Esophagus muscularis mucosa (tissue), 4 donors: Measurements from ENCODE around the gene PKDCC. TPM values are rescaled to one million over a fixed set of nuclear protein-coding genes. Genes with fewer than 3 reads are reported as not detected.

Experiments used
- DNase-seq: peaks from one replicate; pipeline ENCODE4 v3.0.0-alpha.2; 2017; ENCODE audit errors: extremely low spot score
- H3K27ac ChIP-seq, 4 donors: fragments of 200-600 bp; sonication (generic); replicated peaks in 1 of 4; 1 replicate in 3 of 4; 2 replicates in 1 of 4; pipeline ENCODE4 v1.5.1; 2016 to 2019; ENCODE audit warnings: mild to moderate bottlenecking in 1 of 4
- H3K27me3 ChIP-seq, 4 donors: fragments of 200-600 bp; sonication (generic); one replicate each; pipeline versions ENCODE4 v1.5.1 to v1.6.0; 2016 to 2019
- H3K36me3 ChIP-seq, 4 donors: fragments of 200-600 bp; sonication (generic); one replicate each; pipeline ENCODE4 v1.5.1; 2016 to 2019
- H3K4me1 ChIP-seq, 4 donors: fragments of 200-600 bp; sonication (generic); one replicate each; pipeline ENCODE4 v1.5.1; 2016 to 2019
- H3K4me3 ChIP-seq, 4 donors: fragments of 200-600 bp; sonication (generic); 1 replicate in 2 of 4; 2 replicates in 2 of 4; pipeline ENCODE4 v1.5.1; 2016 to 2019; ENCODE audit warnings: mild to moderate bottlenecking in 4 of 4, moderate library complexity in 1 of 4
- H3K9me3 ChIP-seq, 4 donors: fragments of 200-600 bp; sonication (generic); 1 replicate in 3 of 4; 2 replicates in 1 of 4; pipeline ENCODE4 v1.5.1; 2016 to 2019
- EP300 ChIP-seq: sonication (generic); formaldehyde crosslinking; IDR thresholded peaks from one replicate; pipeline ENCODE4 v1.6.1; 2017; ENCODE audit warnings: antibody characterized with exemption
- POLR2A ChIP-seq: fragments of 450-650 bp; IDR thresholded peaks from one replicate; pipeline ENCODE4 v1.6.1; 2017; ENCODE audit warnings: antibody characterized with exemption, moderate library complexity, mild to moderate bottlenecking, low read depth
- POLR2AphosphoS5 ChIP-seq, 2 donors: sonication (generic); formaldehyde crosslinking; IDR thresholded peaks; one replicate each; pipeline ENCODE4 v1.6.1; 2017; ENCODE audit warnings: antibody characterized with exemption in 2 of 2
- WGBS: methylation state at CpG from one replicate; pipeline ENCODE4 v1.1.5; 2018; 5-methylcytosine and 5-hydroxymethylcytosine counted together
- intact Hi-C: fragments of 100-400 bp; cut with DNase I; formaldehyde crosslinking; loops from one replicate; pipeline ENCODE4 v1.15.1; 2023
- total RNA-seq, 4 donors: library from RNA; depleted of rRNA; stranded (reverse); fragments of >200 nt; gene quantifications; one replicate each; pipeline versions ENCODE4 v1.1.0 to v1.2.1, GENCODE V29; 2016
- TF ChIP-seq, protein P1 (sequence below), 3 experiments: fragments of 200-600 bp in 2 of 3; fragments of 450-650 bp in 1 of 3; sonication (generic) in 2 of 3; IDR thresholded peaks; one replicate each; pipeline ENCODE4 v1.5.1; 2017 to 2019; ENCODE audit warnings: antibody characterized with exemption in 3 of 3, mild to moderate bottlenecking in 2 of 3, moderate library complexity in 1 of 3

The PKDCC gene
- total RNA-seq, 4 donors from 2014 or later, result 102 to 290 (median 208) TPM

DNA sequence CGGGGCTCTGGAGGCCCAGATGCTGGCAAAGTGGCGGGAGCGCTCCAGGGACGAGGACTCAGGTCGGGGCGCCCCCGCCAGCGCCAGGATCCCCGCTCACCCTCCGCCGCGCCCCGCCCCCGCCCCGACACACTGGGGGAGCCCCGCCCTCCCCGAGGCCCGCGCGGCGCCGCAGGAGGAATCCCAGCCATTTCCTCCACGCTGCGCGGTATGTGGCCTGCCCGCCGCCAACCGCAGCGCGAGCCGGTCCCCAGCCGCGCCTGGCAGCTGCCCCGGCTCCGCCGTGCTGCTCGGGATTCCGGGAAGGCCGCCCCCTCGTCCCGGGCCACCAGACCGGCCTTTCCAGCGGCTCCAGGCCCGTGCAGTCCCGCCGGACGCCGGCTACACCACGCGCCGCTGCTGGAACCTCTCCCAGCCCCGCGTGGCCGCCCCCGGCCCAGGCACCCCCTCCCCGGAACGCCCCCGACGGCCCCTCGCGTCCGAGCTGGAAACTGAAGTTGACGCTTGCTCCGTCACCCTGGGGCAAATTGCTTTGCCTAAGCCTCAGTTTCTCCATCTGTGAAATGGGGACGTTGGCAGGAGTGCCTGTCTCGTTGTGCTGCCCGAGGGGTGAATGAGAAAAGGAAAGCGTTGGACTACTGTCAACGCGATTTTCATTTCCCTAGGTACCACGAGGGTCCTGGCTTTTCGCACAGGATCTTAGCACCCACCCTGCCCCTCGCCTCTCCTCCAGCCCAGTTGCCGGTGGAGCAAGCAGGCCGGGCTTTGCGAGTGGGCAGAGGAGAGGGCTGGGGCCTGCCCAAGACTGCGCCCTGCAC is 53.6 kb downstream of the PKDCC start:
- WGBS, result 15% methylated on average over 12 of the region's 77 CpGs
- H3K9me3 ChIP-seq, result no peaks in the 10 kb centered on the region
- peaks cover 30 to 55% (median 51%) of the 10 kb centered on the region in 4 donors for H3K4me1 ChIP-seq
- H3K27ac ChIP-seq, result peak overlapping the region; percentile 85 to 90 (median 88)
- no peak for DNase-seq
- no peaks in the 10 kb centered on the region for H3K27me3 ChIP-seq
- intact Hi-C loops, result loop anchor here (2.0 kb wide), 1 partner anchor 67 kb away; the partner anchor contains the start of gene EML4
- peak in 1 of 2 donors; percentile 62 for TF ChIP-seq POLR2AphosphoS5 (IDR thresholded peaks at IDR 0.05)
- TF ChIP-seq, protein P1, sequence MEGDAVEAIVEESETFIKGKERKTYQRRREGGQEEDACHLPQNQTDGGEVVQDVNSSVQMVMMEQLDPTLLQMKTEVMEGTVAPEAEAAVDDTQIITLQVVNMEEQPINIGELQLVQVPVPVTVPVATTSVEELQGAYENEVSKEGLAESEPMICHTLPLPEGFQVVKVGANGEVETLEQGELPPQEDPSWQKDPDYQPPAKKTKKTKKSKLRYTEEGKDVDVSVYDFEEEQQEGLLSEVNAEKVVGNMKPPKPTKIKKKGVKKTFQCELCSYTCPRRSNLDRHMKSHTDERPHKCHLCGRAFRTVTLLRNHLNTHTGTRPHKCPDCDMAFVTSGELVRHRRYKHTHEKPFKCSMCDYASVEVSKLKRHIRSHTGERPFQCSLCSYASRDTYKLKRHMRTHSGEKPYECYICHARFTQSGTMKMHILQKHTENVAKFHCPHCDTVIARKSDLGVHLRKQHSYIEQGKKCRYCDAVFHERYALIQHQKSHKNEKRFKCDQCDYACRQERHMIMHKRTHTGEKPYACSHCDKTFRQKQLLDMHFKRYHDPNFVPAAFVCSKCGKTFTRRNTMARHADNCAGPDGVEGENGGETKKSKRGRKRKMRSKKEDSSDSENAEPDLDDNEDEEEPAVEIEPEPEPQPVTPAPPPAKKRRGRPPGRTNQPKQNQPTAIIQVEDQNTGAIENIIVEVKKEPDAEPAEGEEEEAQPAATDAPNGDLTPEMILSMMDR (IDR thresholded peaks at IDR 0.05), result no peak
- TF ChIP-seq EP300, result no peak
- TF ChIP-seq POLR2A, result no peak
- H3K4me3 ChIP-seq, result peak overlapping the region; percentile 55 to 60 (median 56)
- H3K36me3 ChIP-seq, result no peaks in the 10 kb centered on the region

DNA sequence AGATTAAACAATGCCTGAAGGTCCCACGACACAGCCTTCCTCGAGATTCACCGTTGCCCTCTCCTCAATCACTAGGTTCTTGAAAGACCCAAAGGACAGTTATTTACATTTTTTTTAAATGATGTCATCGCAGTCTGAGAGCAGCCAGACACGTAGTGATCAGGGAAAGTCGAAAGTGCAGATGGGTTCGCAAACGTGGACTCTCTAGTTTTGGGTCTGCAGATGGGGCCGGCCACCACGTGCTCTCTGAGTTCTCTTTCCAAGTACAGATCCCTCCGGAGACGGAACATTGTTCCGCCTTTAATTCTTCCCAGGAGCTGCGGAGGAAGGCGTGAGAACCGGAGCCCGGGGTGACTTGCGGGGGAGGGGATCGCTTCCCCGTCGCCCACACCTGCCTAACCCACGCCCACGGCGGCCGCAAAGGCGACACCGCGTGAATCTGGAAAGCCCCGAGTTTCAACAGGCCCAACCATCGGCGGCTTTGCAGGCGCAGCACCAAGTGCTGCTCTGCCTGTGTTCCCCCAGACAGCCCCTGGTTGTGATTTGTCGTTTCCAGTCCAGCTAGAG is 54.3 kb downstream of the PKDCC start:
- intact Hi-C loops, result loop anchor here (2.0 kb wide), 1 partner anchor 67 kb away; the partner anchor contains the start of gene EML4
- no peaks in the 10 kb centered on the region for H3K27me3 ChIP-seq
- DNase-seq, result no peak
- 11% methylated on average over 24 of the region's 33 CpGs for WGBS
- peak overlapping the region; percentile 55 to 60 (median 56) for H3K4me3 ChIP-seq
- peak overlapping the region; percentile 85 to 90 (median 88) for H3K27ac ChIP-seq
- H3K36me3 ChIP-seq, result no peaks in the 10 kb centered on the region
- peaks cover 30 to 50% (median 49%) of the 10 kb centered on the region in 4 donors for H3K4me1 ChIP-seq
- TF ChIP-seq, protein P1 (IDR thresholded peaks at IDR 0.05), result no peak
- TF ChIP-seq POLR2AphosphoS5 (IDR thresholded peaks at IDR 0.05), result peak; percentile 38 to 49
- no peaks in the 10 kb centered on the region for H3K9me3 ChIP-seq

DNA sequence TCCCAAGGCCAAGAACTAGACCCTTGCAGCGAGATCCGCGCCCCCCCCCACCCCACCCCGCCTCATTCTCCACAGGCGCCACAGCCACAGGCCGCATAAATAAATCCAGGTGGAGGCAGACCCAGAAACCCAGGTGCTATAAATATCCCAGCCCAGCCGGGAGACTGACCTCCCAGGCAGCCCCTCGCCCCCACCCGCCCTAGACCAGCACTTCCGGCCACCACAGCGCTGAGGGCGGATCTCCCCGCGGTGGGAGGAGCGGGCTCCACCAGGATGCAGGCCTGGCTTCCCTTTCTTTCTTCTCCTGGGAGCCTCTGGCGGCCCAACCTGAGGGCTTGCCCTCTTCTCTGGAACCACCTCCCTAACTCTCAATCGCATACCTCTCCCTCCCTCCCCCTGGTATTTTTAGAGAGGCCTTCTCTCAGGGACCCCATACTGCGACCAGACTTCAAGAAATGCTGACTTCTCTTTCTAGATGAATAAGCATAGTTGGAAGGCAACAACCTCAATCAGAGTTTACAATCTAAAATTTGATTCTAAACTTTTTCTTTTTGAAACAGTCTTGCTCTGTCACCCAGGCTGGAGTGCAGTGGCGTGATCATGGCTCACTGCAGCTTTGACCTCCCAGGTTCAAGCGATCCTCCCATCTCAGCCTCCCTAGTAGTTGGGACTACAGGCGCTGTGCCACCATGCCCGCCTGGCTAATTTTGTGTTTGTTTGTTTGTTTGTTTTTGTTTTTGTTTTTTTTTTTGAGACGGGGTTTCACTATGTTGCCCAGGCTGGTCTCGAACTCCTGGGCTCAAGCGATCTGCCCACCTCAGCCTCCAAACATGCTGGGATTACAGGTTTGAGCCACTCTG is 55.0 kb downstream of the PKDCC start:
- no peaks in the 10 kb centered on the region for H3K27me3 ChIP-seq
- H3K4me3 ChIP-seq, result peak overlapping the region; percentile 55 to 60 (median 56)
- WGBS, result 66% methylated on average over 16 of the region's 25 CpGs
- no peak for TF ChIP-seq POLR2A
- TF ChIP-seq EP300, result no peak
- TF ChIP-seq POLR2AphosphoS5 (IDR thresholded peaks at IDR 0.05), result no peak
- TF ChIP-seq, protein P1 (IDR thresholded peaks at IDR 0.05), result no peak
- H3K27ac ChIP-seq, result peak overlapping the region; percentile 85 to 90 (median 88)
- no peak for DNase-seq
- H3K4me1 ChIP-seq, result peaks cover 30 to 43% (median 42%) of the 10 kb centered on the region in 4 donors
- no peaks in the 10 kb centered on the region for H3K9me3 ChIP-seq
- H3K36me3 ChIP-seq, result no peaks in the 10 kb centered on the region
- intact Hi-C loops, result loop anchor here (2.0 kb wide), 1 partner anchor 66 kb away; the partner anchor contains the start of gene EML4

DNA sequence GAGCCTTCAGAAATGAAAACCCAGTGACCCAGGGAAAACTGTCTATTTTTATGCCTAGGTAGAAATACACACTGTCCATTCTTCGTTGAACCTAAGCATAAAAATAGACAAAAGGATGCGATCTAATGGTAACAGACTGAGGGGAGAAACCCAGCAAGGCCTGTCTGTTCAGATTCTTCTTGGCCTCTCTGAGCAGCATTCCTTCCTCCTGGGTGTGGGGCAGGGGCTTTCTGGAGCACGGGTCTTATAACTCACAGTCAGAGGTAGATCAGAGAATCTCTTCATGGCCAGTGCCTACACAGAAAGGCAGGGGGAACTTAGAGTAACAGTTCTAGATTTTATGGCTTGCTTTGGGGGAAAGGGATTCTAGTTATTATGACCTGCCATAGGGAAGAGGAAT is 56.0 kb downstream of the PKDCC start:
- Histone ChIP-seq H3K27me3 (no peaks in the 10 kb centered on the region), H3K36me3 (no peaks in the 10 kb centered on the region), H3K9me3 (no peaks in the 10 kb centered on the region), H3K4me3 (no peak overlapping the region), H3K4me1 (peaks cover 24 to 32% (median 32%) of the 10 kb centered on the region in 4 donors), H3K27ac (peak overlapping the region in 3 of 4 donors; percentile 6 to 90 (median 86))
- intact Hi-C loops, result loop anchor here (2.0 kb wide), 1 partner anchor 65 kb away; the partner anchor contains the start of gene EML4
- WGBS, result 51% methylated on average over 3 of the region's 3 CpGs
- TF ChIP-seq, protein P1 (IDR thresholded peaks at IDR 0.05), result no peak
- TF ChIP-seq EP300 (no peak), POLR2A (no peak), POLR2AphosphoS5 (IDR thresholded peaks at IDR 0.05) (no peak)
- DNase-seq, result no peak
